NCI-H2107 treated with DMSO at 0.1 percent for 48 hours (cell line): ENCODE results near the gene AMPD2.
"Not testable (repeated sequence)": the region's sequence is repeated elsewhere in the genome, so short reads cannot be mapped to it uniquely, and the experiment has no call there.

ENCODE experiments used
- DNase-seq: peaks from one replicate; lab custom pipeline; 2025; ENCODE audit not compliant: unreplicated experiment; lab: John Stamatoyannopoulos, UW

The AMPD2 gene

GRCh38 chr1:109676683-109677381 is 57.2 kb downstream of the AMPD2 start:
- not testable (repeated sequence) for DNase-seq

GRCh38 chr1:109677459-109677858 is 57.8 kb downstream of the AMPD2 start:
- no peak for DNase-seq

GRCh38 chr1:109678637-109679036 is 59.0 kb downstream of the AMPD2 start:
- DNase-seq: not testable (repeated sequence)
